HG03175 (cell line): ENCODE results near the gene FMNL2.

ENCODE experiments used
- ATAC-seq: cut with Tn5 transposase; IDR thresholded peaks from one replicate; pipeline ENCODE4 v1.9.1; 2021; ENCODE audit warnings: mild to moderate bottlenecking, moderate library complexity; ENCODE audit not compliant: unreplicated experiment

FMNL2 gene

GRCh38 chr2:152683400-152683799 is 348.4 kb downstream of the FMNL2 start:
- ATAC-seq: no peak

DNA sequence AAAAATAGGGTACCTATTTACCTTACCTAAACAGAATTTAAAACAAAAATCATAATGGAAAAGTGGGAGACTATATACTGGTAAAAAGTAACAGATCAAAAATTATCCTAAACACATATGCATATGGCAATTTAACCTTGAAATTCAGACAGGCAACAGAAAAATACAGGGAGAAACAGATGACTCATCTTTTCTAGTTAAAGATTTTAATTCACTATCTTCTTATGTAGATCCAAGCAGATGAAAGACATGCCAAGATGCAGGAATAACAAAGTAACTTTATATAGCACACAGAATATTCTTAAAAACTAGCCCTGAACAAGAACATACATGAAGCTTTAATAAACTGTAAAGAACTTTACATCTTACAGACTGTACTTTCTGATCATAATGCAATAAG is 351.3 kb downstream of the FMNL2 start:
- no peak for ATAC-seq

GRCh38 chr2:152693033-152693432 is 358.1 kb downstream of the FMNL2 start:
- peak; percentile 84 for ATAC-seq

DNA sequence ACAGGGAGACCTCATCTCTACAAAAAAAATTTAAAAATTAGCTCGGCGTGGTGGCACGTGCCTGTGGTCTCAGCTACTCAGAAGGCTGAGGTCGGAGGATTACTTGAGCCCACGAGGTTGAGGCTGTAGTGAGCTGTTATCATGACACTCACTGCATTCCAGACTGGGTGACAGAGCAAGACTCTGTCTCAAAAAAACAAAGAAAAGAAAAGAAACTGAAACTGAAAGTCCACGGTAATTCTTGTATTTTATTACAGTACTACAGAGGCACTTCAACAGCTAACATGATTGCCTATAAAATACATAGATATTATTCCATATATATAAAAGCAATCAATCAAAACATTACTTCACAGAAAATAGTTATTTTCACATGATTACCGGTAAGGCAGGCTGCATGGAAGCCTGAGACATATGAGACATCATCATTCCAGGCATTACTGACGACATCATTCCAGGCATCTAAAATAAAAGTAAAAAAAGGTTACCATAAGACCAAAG is 359.2 kb downstream of the FMNL2 start:
- ATAC-seq: peak; percentile 52

GRCh38 chr2:152695763-152696162 is 360.8 kb downstream of the FMNL2 start:
- no peak for ATAC-seq

- ATAC-seq: no peak
Measured at GRCh38 chr2:152696476-152696875, 361.5 kb downstream of the FMNL2 start.
